Stimulated activated CD4-positive, alpha-beta T cell treated with anti-CD3 and anti-CD28 coated beads, TNF-alpha, amount 100 ng/mL, for 24 hours (primary cell): ENCODE measurements around the gene TAS2R14.

ENCODE experiments used
- DNase-seq, 3 experiments: peaks; one replicate each; pipeline ENCODE4 v3.0.0-alpha.2; 2020; ENCODE audit warnings: low read depth in 3 of 3

TAS2R14 gene

GRCh38 chr12:10904686-10905085 lies 34.4 kb downstream of the TAS2R14 start:
- no peak for DNase-seq

DNA sequence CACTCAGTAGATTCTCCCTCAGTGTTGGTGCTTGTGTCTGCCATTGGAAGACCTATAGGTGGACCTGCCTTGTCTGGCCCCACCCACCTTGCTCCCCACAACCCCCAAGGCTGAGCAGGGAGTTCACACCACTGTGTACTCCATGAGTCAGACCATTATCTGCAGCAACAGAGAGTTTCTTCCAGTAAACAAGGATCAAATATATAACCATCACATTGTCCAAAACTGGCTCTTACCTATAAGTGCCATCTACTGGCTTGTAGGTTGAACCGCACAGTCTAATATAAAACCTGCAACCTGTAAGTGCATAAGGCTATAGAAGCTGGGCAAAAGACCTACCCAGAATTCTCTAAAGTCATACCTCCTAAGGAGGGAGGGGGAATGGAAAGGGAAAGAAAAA lies 37.6 kb downstream of the TAS2R14 start:
- DNase-seq: no peak

- DNase-seq: no peak
These were observed 38.1 kb downstream of the TAS2R14 start for GRCh38 chr12:10900972-10901371.

DNA sequence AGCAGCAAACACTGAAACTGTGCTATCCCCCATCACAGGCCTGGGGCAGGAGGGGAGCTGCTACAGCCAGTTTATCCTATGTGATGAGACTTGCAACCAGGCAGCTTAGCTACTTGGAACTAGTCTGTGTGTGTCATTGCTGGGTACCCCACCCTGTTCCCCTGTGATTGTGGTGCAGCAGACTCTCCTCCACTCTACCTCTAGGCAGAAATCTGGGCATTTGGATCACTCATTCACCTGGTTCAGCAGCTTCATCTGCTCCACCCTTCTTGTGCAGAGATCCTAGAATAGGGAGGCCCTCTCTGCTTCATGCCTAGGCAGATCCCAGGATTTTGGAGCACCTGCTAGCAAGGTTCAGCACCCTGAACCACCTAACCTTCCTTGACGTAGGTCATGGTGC lies 38.5 kb downstream of the TAS2R14 start:
- no peak for DNase-seq

DNA sequence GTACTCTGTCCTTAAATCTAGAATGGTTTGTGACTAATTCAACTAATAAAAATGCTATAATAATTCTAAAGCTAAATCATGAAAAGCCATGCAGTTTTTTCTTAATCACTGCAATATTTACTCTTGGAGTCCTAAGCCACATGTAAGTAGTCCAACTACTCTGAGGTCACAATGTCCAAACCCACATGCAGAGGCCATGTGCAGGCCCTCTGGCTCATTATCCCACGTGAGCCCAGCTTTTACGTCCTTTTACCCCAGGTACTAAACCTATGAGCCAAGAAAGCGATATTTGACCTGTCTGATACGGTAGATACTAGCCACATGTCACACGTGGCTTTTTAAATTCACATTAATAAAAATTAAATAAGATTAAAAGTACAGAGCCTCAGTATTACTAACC lies 42.2 kb downstream of the TAS2R14 start:
- DNase-seq: no peak

DNA sequence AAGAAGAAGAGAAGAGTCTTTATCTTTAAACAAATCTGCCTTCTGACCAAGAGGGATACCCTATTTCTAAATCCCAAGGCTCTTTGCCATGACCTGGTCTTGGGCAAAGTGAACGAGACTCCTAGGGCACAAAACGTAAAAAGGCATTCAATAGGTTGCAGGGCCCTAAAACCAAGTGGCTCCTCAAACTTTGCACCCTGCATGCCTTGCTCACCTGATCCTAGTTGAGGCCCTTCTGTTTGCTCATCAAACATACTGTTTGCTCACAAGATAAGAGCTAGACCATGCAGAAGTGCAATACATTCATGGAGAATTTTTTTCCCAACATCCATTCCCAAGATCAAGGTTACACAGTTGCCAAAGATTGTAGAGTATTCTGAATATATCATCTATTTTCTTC lies 47.1 kb downstream of the TAS2R14 start:
- no peak for DNase-seq

- DNase-seq: no peak
These were observed 49.8 kb downstream of the TAS2R14 start for GRCh38 chr12:10889226-10889625.
